Activated naive CD4-positive, alpha-beta T cell (primary cell): ENCODE measurements around the gene TMCC3.
"Not testable (repeated sequence)": the region's sequence is repeated elsewhere in the genome, so short reads cannot be mapped to it uniquely, and the experiment has no call there.

Experiments
- DNase-seq, 4 experiments: peaks; one replicate each; lab custom pipeline; 2025; lab: John Stamatoyannopoulos, UW

The TMCC3 gene

DNA sequence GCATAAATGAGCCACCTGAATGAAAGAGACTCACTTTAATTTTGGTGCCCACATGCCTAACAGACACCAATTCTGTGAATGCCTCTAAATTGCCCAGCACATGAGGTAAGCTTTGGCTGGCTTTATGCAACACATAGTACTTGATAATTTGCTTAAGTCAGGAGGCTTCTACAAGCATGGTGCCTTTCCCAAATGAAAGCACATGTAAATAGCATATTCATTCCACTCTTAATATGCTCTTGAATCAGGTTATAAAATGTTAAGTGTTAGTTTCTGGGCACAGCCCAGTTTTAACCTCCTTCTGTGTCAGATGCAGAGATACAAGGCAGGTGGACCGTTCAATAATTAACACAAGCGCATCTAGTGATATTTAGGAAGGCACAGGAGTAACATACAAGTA, 15.6 kb downstream of the TMCC3 start:
- no peak for DNase-seq

DNA sequence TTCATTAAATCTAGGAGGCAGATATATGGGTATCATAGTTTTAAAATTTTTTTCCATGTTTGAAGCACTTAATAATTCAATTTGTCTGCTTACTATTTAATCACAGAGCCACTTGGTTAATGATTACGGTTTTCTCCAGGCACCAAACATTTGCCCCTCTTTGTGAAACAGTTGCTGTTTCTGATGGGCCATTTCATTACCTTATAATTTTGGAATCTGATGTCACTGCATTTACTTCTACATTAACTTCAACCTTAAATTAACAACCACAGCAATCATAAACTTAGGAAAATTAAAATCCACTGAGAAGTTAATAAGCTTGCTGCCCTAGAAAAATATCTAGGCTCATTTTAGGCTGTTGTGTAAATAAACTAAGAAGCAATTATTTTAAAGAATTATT, 17.0 kb downstream of the TMCC3 start:
- no peak for DNase-seq

DNA sequence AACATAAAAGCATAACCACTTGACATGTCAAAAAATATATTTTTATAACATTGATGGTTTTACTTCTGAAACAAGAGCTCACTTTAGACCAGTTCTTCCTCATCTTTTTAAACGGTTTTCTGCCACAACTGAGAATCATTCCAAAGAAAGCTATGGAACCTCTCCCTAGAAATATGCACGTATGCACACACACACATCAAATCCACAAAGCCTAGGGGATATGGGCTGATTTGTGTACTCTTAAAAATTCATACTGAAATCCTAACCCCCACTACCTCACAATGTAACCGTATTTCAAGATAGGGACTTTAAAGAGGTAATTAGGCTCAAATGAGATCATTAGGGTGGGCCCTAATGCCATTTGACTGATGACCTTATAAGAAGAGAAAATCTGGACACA, 19.3 kb downstream of the TMCC3 start:
- DNase-seq: no peak

DNA sequence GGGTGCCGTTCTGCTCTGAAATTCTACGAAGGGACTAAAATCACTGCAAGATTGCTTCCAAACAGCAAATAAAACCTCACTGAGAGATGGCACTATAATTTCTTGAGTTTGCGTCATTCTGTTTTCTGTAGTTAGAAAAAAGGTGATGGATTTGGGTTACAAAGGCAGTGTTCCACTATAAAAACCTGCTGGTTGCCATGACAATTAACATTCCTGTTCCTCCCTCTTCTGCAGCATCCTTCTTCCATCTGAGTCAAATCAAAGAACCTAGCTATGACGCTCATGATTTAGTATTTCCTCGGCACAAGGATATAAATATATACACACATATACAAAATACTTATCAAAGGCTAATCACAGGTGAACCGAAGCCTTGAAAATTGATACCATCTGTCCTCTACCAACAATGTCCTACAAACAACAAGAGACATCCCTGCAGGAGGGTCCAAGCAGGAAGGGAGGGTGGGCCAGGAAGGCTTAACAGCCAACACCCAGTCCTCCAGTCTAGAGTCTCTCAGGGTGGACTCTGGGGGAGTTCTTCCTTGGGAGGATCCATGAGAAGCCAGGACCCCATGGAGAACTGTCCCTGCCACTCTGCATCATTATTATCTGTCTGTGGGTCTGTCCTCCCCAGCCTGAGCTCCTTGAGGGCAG, 21.4 kb downstream of the TMCC3 start:
- no peak for DNase-seq

DNA sequence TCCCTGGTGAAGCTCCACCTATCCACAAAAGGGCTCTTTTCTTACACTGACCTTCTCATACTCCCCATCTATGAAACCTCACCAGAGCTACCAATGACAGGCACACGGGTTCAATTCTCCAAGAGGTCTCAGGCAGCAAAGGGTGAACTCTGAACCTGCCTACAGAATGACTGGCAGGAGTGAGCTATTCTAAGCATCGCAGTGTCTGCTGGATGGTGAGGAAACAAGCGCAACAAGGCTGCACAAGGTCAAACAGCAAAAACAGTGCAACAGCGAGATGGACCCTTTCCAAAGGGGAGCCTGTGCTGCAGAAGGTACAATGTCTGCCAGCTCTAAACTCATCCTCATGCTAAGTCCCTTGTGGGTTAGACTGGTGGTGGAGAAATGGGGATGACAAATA, 22.0 kb downstream of the TMCC3 start:
- DNase-seq: no peak

DNA sequence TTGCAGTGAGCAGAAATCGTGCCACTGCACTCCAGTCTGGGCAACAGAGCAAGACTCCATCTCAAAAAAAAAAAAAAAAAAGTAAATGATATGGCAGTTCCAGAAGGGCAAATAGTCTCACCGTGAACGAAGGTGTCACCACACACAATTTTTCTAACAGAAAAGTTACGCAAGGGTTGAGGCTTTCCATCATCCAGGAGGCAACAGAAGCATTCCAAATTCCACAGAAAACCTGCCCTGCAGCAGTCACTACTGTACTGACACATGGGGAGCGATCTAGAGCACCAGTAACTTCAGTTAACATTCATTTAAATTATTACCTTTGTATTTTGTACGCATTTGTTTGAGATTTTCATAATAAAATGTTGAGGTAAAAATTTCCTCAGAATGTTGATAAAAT, 24.8 kb downstream of the TMCC3 start:
- no peak for DNase-seq

DNA sequence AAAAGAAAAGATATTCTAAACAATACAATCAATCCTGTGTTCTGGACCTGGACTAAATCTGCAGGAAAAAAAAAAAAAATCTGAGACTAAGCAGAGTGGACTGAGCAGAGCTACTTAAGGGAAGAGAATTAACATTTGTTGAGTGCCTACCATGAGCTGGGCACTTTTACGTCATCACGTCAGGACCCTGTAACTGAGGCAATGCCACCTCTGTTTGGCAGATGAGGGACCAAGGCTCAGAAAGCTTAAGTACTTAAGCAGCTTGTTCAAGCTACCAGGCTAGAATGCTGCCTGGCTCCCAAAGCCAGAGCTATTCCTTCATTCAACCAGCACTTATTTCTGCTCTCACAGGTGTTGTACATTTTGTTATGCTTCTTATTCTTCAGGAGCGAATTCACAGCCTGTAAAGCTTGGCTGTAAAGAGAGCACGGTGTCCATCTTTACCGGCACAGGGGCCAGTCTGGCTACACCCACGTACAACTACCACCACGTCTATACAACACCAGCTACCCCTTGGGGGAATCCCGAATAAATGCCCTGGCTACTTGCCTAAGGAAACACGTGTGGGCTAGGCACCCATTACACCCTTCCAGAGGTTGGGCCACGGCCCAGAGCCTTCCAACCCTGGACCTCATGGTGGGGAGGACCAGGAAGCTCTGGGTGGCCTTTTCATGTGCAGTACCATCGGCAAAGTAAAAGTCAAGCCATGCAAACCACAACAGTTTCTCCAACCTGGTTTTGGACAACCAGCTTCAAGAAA, 27.0 kb downstream of the TMCC3 start:
- no peak for DNase-seq

DNA sequence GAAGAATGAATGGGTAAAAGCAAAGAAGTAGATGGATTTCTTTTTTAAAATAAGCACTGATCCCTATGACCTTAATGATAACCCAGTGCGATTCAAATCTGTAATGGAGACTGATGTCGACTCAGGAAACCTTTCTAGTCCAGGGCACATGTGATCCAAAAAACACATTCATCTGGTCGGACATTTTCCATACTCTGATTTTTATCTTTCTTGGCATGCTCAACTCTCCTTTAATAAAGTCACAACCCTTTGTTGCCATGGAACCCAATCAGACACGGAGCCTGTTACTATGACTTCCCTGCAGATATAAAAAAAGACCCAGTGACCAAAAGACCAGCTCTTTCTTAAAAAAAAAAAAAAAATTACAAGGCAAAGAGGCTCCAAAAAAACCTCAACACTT, 27.9 kb downstream of the TMCC3 start:
- DNase-seq: no peak

DNA sequence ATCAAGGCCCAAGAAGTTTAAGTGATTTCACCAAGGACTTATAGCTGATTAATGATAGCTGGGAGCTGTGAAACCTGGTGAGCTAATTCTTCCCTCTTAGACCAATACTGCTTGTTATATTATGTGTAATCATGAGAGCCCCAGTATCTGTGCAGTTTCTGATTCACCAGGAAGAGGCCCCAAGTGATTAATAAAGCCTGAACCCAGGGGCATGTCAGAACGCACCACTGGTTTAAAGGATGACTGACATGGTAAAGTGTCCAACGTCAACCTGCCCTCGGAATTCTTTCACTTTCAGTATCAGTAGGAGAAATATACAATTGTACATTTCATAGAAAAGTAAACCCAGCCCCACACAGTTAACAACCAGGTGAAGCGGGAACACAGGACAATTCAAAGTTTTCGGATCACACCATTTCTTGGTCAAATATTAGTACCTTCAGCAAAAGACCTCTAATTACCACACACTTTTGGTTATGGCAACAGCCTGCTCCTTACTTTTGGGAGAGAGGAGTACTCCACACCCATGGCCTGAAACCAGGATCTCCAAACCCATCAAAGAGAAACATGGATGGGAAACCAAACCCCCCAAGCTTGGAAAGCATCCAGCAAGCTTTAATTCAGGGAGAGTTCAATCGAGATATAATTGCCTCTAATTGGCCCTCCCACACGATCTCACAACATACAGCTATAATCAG, 28.5 kb downstream of the TMCC3 start:
- no peak for DNase-seq

DNA sequence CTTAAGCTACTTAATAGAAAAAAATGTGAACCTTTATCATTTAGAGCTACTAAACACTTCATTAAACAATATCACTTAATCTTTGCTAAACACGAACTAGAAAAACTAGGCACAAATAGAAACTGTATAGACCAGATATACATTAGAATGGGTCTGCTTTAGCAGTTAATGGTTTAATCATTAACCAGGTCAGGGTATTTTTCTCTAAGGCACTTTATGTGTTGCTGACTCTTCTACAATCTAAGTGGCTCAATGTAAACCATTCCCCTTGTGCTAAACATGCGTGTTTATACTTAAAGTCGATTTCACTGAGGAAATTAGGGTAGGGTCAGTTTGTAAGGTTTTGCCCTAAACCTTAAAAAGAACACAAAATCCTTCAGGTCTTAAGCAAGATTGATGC, 29.7 kb downstream of the TMCC3 start:
- DNase-seq: no peak

DNA sequence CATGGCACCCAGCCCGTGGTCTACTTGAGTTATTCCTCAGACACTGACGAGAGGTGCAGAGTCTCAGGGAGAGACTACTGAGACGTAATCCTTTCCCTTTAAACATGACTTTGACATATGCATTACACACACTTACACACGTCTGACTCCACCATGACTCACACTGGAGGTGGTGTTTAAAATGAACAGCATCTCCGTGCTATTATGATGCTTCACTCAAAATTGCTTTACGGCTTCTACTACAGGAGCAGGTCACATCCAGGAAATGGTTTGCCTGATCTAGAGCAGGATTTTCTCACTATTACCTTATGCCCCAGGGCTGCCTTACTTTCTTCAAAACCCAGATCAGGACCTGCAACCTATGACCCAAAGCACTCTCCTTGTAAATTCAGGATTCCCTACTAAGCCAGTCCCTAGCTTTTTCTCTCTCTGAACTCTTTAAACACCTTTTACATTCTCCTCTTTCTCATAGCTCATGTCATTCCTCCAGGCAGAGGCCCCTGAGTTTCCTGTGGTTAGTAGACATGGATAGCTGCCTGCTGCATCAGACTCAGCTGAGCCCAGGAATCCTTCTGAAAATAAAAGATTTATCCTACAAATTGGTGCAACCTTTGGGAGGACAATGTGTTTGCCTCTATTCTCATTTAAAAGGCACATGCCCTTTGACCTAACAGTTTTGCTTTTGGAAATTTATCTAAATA, 31.2 kb downstream of the TMCC3 start:
- DNase-seq: no peak

DNA sequence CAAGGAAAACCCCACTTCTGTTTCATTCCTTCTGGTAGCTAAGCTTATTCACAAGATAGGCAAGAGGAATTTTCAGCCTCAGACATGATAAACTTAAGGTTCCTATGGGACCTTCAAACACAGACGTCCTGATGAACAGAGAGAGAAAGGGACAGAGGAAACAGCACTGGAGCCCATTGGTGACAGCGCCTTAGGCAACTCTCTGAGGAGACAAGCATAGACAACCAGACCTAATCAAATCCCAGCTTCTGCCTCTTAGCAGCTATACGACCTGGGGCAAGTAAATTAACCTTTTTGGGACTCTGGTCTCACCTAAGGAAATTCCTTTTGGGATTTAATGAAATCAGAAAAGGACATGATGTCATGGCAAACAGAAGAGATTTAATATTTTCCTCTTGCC, 33.3 kb downstream of the TMCC3 start:
- DNase-seq: no peak

DNA sequence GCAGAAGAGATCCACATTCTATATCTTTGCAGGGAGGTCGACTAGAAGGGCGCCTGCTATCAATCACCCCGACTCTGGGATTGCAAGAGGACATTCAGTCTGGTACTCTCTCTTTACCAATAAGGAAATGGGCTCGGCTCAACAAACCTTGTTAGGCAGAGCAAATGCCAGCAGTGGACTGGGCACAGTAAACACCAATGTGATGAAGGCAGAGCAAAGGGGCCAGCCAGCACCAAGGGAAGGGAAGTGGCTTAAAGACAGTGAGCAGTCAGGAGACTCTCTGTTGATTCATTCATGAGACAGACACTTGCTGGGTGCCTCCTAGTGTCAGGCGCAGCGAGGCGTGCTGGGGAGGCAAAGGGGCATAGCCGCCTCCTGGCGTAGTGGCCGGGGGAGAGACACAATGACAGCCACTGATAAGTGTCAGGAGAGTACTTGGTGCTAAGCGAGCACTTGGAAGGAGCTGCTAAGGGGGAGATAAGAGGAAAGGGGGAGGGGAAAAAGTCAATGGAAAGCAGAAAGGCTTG, 34.1 kb downstream of the TMCC3 start:
- DNase-seq: no peak

DNA sequence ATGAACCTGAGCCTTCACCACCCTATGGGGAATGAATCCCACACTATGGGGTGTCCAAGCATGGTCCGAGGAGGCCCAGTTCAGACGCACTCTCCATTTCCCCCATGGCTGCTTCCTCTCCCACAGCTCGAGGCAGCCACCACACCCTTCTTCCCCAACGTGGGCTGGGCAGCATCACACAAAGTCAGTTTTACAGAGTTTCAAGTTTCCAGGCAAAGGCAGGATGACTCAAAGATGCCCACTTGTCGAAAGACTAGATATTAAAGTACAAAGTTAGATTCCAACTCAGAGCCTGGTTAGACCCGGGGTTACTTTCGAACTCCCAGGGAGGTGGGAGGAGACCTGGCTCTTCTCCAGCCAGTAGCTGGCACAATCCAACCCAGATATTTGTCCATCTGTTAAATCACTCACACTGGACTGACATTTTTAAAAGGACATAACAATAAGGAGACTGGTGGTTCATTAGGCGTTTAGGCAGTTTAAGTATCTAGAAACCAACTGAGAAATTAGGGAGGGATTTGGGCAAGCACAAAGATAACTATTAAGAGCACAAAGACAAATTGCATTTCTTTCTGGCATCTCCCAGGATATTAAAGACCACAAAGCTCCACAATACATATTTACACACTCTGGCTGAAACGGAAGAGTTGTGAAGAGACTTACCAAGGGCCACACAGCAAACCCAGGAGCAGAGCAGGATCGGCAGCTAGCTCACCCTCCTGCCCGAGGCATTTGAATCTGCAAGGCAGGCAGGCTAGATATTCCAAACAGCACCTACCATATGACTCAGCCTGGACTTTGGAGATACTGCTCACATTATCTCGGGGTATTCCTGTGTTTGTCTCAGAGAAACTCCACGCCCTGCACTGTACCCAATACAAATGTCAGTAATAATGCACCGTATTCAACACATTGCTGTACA, 34.8 kb downstream of the TMCC3 start:
- no peak for DNase-seq

DNA sequence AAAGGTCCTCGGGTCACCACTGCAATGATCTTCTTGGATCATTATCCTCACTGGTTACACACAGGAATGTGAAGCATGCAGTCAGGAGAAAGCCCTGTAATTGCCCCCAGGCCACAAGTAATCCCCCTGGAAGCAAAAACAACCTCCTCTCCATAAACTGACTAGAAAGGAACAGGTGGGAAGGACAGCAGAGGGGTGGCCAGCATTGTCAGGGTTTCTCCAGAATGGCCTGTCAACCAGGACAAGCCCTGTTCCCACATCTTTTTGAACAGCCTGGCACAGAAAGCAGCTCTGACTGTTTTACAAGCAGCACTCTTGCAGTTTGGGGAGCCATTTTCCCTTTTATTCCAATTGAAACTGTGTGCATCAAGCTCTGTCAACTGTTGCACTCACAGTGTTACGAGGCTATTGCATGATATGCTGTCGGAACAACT, 36.1 kb downstream of the TMCC3 start:
- DNase-seq: no peak

DNA sequence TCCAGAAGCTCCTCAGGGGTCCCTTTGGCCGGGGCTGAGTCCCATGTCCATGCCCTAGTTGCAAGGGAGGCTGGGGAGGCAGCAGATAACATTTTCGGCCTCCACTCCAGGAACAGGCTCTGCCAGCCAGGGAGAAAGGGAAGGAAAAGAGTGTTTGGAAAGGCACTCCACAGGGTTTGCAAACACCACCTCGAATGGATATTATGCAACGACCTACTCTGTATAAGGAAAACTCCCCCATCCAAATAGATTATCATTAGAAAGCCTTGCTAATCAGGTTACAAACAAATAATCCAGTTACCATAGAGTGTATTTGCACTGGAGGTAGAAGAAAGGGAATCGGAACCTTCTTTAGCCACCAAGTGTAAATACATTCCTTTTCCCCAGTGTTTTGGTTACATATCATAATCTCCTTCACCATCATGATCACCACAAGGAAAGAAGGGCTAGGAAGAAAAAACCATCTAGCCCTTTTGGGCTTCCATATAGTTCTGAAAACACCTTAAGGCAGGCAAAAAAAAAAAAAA, 40.4 kb downstream of the TMCC3 start:
- DNase-seq: no peak

DNA sequence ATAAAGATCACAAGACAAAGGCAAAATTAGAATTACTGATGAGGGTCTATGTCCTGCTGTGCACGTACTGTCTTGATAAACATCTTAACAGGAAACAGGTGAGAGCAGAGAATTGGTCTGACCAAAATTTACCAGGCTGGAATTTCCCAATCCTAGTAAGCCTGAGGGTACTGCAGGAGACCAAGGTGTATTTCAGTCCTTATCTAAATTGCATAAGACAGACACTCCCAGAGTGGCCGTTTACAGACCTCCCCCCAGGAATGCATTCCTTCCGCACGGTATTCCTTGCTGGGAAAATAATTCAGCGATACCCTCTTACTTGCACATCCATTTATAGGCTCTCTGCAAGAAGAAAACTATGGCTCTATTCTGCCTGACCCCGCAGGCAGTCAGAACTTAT, 43.5 kb downstream of the TMCC3 start:
- DNase-seq: not testable (repeated sequence)

DNA sequence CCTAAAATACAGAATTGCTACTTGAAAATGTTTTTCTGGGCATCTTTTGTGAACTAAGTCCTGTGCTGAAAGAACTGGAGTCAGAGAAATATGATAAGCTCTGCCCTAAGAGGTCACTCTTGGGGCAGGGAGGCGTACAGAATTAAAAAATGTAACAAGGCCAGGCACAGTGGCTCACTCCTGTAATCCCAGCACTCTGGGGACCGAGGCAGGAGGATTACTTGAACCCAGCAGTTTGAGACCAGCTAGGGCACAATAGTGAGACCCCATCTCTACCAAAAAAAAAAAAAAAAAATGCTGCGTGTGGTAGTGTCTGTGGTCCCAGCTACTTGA, 46.0 kb downstream of the TMCC3 start:
- DNase-seq: no peak

DNA sequence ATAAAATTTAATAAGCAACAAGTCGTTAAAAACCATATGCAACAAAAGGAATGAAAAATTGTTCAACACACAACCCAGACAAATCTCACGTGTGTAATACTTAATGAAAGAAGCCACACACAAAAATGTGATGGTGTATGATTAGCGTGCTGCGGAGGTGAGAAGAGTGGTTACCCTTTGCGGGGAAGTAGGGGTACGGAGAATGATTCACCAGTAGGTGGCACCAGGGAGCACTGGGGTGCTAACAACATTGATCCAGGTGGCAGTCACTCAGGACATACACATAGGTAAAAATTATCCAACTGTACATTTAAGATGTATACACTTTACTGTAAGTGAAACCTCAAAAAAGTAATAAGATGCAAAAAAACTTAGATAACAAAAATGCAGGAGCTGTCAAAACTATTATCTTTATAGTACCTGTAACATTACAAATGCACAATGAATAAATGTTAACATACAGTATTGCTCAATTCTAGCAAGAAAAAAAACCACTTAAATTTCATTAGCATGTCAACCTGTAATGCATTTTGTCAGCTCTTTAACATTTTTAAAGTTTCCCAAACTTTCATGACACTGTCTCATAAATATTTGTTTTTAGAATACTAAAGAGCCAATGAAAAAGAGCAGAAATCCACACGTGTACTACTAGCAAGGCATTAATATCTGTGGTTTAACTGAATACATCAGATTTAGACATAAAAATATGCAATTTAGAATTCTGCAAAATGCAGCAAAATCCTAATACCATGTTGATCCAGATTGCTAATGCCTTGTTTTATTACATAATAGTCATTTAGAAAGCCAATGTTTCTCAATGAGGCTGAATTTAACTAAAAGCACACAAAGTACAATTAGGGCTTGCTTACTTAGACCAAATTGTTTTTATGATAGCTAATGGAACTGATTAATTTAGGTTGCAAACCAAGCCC, 46.7 kb downstream of the TMCC3 start:
- peak in 2 of 4 experiments; percentile 2 to 17 for DNase-seq

DNA sequence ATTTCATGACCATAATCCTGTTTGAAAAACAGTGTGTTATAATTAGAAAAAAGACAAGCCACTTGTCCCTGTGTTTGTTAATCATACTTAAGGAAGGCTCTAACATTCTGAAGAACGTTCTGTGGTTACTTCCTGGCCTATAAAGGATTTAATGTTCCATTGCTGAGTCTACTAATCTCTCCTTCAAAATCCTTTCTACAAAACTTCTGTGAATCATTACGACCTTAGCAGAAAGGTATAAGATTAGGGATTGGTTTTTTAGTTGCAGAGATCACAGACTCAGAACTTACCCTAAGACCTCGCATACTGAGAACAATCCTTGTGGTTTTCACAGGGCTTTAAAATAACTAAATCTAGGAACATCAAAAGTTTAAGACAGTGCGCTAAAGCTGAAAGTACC, 48.3 kb downstream of the TMCC3 start:
- no peak for DNase-seq
